Endothelial cell of umbilical vein (primary cell): Measurements from ENCODE around the gene BRI3. TPM values are rescaled to one million over a fixed set of nuclear protein-coding genes. Genes with fewer than 3 reads are reported as not detected.

Experiments
- BruUV-seq: library from RNA; stranded (reverse); fragments of 400-500 nt; replicated peaks from 2 replicates; lab custom pipeline; 2021; lab: Mats Ljungman, UMichigan
- CTCF ChIA-PET: fragments of 300-600, 350-600 bp; sonication (Branson Sonifier 250); formaldehyde crosslinking; loops from one replicate; lab custom pipeline; 2021; ENCODE audit warnings: antibody characterized with exemption, inconsistent platforms; lab: Charles Lee
- POLR2A ChIA-PET: fragments of 300-600, 350-600 bp; sonication (Branson Sonifier 250); formaldehyde crosslinking; loops from one replicate; lab custom pipeline; 2021; ENCODE audit warnings: antibody characterized with exemption, inconsistent platforms; lab: Charles Lee
- DNase-seq: peaks from one replicate; pipeline ENCODE4 v3.0.0-alpha.2; 2011; ENCODE audit warnings: low read depth, low spot score
- FAIRE-seq: peaks from 2 replicates; lab custom pipeline; 2011; peaks lifted over from hg19 to GRCh38; lab: Jason Lieb, UNC
- H2AFZ ChIP-seq: 2 replicates; pipeline ENCODE4 v1.6.0; 2012; ENCODE audit warnings: low read depth, low read length, control low read depth, inconsistent platforms
- H3K27ac ChIP-seq: 2 replicates; pipeline ENCODE4 v1.5.1; 2011; ENCODE audit warnings: low read depth, mild to moderate bottlenecking, control low read depth, low read length, moderate library complexity; ENCODE audit not compliant: insufficient read depth
- H3K27me3 ChIP-seq, 2 experiments: 2 replicates each; pipeline versions ENCODE4 v1.6.0 to v1.6.1; 2011; ENCODE audit warnings: low read length in 2 of 2, mixed read lengths in 1 of 2; ENCODE audit not compliant: control insufficient read depth in 2 of 2, insufficient read depth in 2 of 2
- H3K36me3 ChIP-seq, 2 experiments: 2 replicates in 1 of 2; 3 replicates in 1 of 2; pipeline ENCODE4 v1.5.1; 2011; ENCODE audit warnings: low read length in 2 of 2, mild to moderate bottlenecking in 1 of 2, moderate library complexity in 1 of 2; ENCODE audit not compliant: control insufficient read depth in 2 of 2, insufficient read depth in 2 of 2; ENCODE audit errors: extremely low read depth in 1 of 2
- H3K4me1 ChIP-seq: 3 replicates; pipeline ENCODE4 v1.5.1; 2011; ENCODE audit warnings: mild to moderate bottlenecking, low read length; ENCODE audit not compliant: control insufficient read depth, insufficient read depth; ENCODE audit errors: extremely low read depth
- H3K4me2 ChIP-seq: 2 replicates; pipeline ENCODE4 v1.6.1; 2011; ENCODE audit warnings: low read length, control low read depth, mixed read lengths; ENCODE audit not compliant: insufficient read depth
- H3K4me3 ChIP-seq, 3 experiments: fragments of 200-600 bp in 1 of 3; sonication (generic), shearing (Covaris generic) in 1 of 3; replicated peaks in 1 of 3; 2 replicates each; pipeline ENCODE4 v1.5.1; 2011 to 2016; ENCODE audit warnings: control low read depth in 3 of 3, low read length in 3 of 3, mild to moderate bottlenecking in 2 of 3, inconsistent platforms in 1 of 3, low read depth in 1 of 3, moderate library complexity in 1 of 3; ENCODE audit not compliant: insufficient read depth in 1 of 3
- H3K79me2 ChIP-seq: 2 replicates; pipeline ENCODE4 v1.6.0; 2012; ENCODE audit warnings: low read length, inconsistent platforms; ENCODE audit not compliant: control insufficient read depth, insufficient read depth
- H3K9ac ChIP-seq: replicated peaks from 2 replicates; pipeline ENCODE3; 2011; ENCODE audit warnings: low read length, control low read depth; ENCODE audit not compliant: insufficient read depth; ENCODE audit errors: extremely low read depth
- H3K9me1 ChIP-seq: replicated peaks from 3 replicates; pipeline ENCODE4 v1.6.0; 2011; ENCODE audit warnings: mild to moderate bottlenecking, low read length; ENCODE audit not compliant: control insufficient read depth, insufficient read depth; ENCODE audit errors: extremely low read depth
- H3K9me3 ChIP-seq: replicated peaks from 2 replicates; pipeline ENCODE4 v1.5.1; 2012; ENCODE audit warnings: low read length, inconsistent platforms; ENCODE audit not compliant: control insufficient read depth, insufficient read depth
- H4K20me1 ChIP-seq: replicated peaks from 2 replicates; pipeline ENCODE3; 2011; ENCODE audit warnings: mild to moderate bottlenecking, low read length; ENCODE audit not compliant: control insufficient read depth, insufficient read depth; ENCODE audit errors: extremely low read depth
- EZH2 ChIP-seq: IDR thresholded peaks from 2 replicates; pipeline ENCODE4 v1.6.1; 2012; ENCODE audit warnings: borderline replicate concordance, low read depth, mild to moderate bottlenecking, moderate library complexity, low read length, inconsistent platforms; ENCODE audit not compliant: severe bottlenecking
- FOS ChIP-seq: IDR thresholded peaks from 2 replicates; pipeline ENCODE4 v1.6.1; 2011; ENCODE audit warnings: mild to moderate bottlenecking, low read length, moderate library complexity, borderline replicate concordance; ENCODE audit not compliant: insufficient read depth
- GATA2 ChIP-seq: IDR thresholded peaks from 2 replicates; pipeline ENCODE4 v1.7.0; 2011; ENCODE audit warnings: low read depth, mild to moderate bottlenecking, moderate library complexity, mixed read lengths, low read length; ENCODE audit not compliant: insufficient read length, insufficient read depth
- POLR2A ChIP-seq: IDR thresholded peaks from 2 replicates; pipeline ENCODE4 v1.6.1; 2012; ENCODE audit warnings: low read depth, mild to moderate bottlenecking, control low read depth, low read length
- dilution Hi-C: fragments of 300-500 bp; cut with MboI; formaldehyde crosslinking; loops from one replicate; pipeline ENCODE4 v1.15.0; 2019; ENCODE audit warnings: low sequenced_read_pairs; ENCODE audit not compliant: extremely low pct_ligation_motif_present
- intact Hi-C: fragments of 100-400 bp; cut with micrococcal nuclease; formaldehyde crosslinking; loops from one replicate; pipeline ENCODE4 v1.10.0; 2022
- polyA plus RNA-seq, 4 experiments: library from polyadenylated mRNA; depleted of rRNA in 3 of 4; stranded (reverse) in 3 of 4; unstranded in 1 of 4; fragments of >200 nt; gene quantifications; 2 replicates each; pipeline versions ENCODE4 v1.2.1 to v1.2.3, GENCODE V29; 2011 to 2012; ENCODE audit warnings: missing spikeins in 1 of 4
- total RNA-seq: library from RNA; stranded (reverse); gene quantifications from 2 replicates; pipeline ENCODE4 v1.2.3, GENCODE V29; 2021
- TF ChIP-seq, protein P1 (sequence below), 2 donors: IDR thresholded peaks; 1 replicate in 1 of 2; 2 replicates in 1 of 2; pipeline ENCODE4 v1.5.1; 2011; ENCODE audit warnings: low read length in 2 of 2, mild to moderate bottlenecking in 2 of 2, moderate library complexity in 2 of 2, control low read depth in 1 of 2, inconsistent platforms in 1 of 2, low read depth in 1 of 2; ENCODE audit not compliant: insufficient read depth in 1 of 2; ENCODE audit errors: extremely low read depth in 1 of 2

BRI3 gene
- total and polyA plus RNA-seq, 2 donors (not counting 3 experiments of a cell fraction or from before 2014, with no cell fraction given): 214 to 317 TPM

- no peak overlapping the region for H2AFZ ChIP-seq
- H3K79me2 ChIP-seq: no peaks in the 10 kb centered on the region
- no peak for FAIRE-seq
- no peak for TF ChIP-seq GATA2
- no peak for TF ChIP-seq EZH2
- no peak for DNase-seq
- H4K20me1 ChIP-seq: no peaks in the 10 kb centered on the region
- no peak overlapping the region for H3K27ac ChIP-seq
- dilution Hi-C loops (no loop called here), intact Hi-C loops (no loop called here)
- BruUV-seq: no TSS peak
- H3K4me2 ChIP-seq: no peak overlapping the region
- no peaks in the 10 kb centered on the region for H3K9me1 ChIP-seq
- H3K9me3 ChIP-seq: no peaks in the 10 kb centered on the region
- H3K9ac ChIP-seq: no peak overlapping the region
- H3K27me3 ChIP-seq: no peaks in the 10 kb centered on the region
- H3K4me3 ChIP-seq: no peak overlapping the region
- no peaks in the 10 kb centered on the region for H3K36me3 ChIP-seq
- ChIA-PET POLR2A (no interaction called here), CTCF (interaction anchor here (1.6 kb wide), 1 partner anchor 8 kb away, joined by 4 read pairs; no protein-coding TSS in a partner anchor)
- no peaks in the 10 kb centered on the region for H3K4me1 ChIP-seq
Observed at GRCh38 chr7:98322331-98323270, 41.1 kb downstream of the BRI3 start.

DNA sequence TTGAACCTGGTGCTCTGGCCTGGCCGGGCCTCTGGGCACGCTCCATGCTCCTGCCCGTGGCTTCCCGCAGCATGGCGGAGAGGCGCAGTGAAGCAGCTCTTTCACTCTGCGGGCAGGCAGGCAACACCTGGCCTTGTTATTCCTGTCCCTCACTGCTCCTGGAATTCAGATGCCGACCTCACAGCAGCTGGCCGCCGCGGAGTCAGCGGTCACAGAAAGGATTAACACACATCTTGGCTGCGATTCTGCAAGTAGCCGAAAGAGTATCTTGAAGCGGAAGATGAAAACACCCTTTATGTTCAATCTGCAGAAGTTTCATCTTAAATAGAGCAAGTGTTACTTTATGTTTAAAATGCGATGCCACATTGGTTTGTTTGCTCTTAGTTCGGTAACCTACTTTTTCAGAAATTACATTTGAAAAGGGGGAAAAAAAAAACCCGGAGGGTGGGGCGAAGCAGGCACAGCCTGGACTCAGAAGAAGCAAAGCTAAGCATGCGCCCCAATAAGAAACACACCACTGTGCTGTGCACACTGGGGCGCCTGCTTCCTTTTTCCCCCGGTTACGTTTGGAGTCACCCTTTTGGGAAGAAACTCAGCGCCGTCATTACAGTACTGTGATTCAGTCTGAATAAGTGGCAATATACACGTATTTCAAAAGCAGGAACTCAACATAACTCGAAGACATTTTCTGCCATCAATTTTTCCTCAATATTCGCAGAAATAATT, 42.3 kb downstream of the BRI3 start:
- Histone ChIP-seq H3K79me2 (no peaks in the 10 kb centered on the region), H3K27me3 (no peaks in the 10 kb centered on the region), H3K36me3 (no peaks in the 10 kb centered on the region), H2AFZ (no peak overlapping the region), H3K4me2 (no peak overlapping the region), H3K9me1 (no peaks in the 10 kb centered on the region), H3K27ac (no peak overlapping the region), H3K9me3 (no peaks in the 10 kb centered on the region), H3K4me3 (no peak overlapping the region), H3K9ac (no peak overlapping the region), H4K20me1 (no peaks in the 10 kb centered on the region), H3K4me1 (no peaks in the 10 kb centered on the region)
- dilution Hi-C loops: no loop called here
- TF ChIP-seq, protein P1, sequence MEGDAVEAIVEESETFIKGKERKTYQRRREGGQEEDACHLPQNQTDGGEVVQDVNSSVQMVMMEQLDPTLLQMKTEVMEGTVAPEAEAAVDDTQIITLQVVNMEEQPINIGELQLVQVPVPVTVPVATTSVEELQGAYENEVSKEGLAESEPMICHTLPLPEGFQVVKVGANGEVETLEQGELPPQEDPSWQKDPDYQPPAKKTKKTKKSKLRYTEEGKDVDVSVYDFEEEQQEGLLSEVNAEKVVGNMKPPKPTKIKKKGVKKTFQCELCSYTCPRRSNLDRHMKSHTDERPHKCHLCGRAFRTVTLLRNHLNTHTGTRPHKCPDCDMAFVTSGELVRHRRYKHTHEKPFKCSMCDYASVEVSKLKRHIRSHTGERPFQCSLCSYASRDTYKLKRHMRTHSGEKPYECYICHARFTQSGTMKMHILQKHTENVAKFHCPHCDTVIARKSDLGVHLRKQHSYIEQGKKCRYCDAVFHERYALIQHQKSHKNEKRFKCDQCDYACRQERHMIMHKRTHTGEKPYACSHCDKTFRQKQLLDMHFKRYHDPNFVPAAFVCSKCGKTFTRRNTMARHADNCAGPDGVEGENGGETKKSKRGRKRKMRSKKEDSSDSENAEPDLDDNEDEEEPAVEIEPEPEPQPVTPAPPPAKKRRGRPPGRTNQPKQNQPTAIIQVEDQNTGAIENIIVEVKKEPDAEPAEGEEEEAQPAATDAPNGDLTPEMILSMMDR (IDR thresholded peaks at IDR 0.05; ENCODE audit: extremely low read depth in 1 of 2, insufficient read depth in 1 of 2, low read depth in 1 of 2, low read length in 2 of 2): no peak
- TF ChIP-seq POLR2A (no peak), FOS (no peak)
- ChIA-PET POLR2A (no interaction called here), CTCF (interaction anchor here (0.6 to 1.6 kb wide), 2 partner anchors 9 to 58 kb away, joined by 3 to 4 read pairs; no protein-coding TSS in a partner anchor)
- no peak for FAIRE-seq
- intact Hi-C loops: no loop called here
- no peak for DNase-seq
- BruUV-seq: no TSS peak
